ENCODE measurements around the gene OR10G6. TPM values are rescaled to one million over a fixed set of nuclear protein-coding genes. Genes with fewer than 3 reads are reported as not detected.

Gene OR10G6
- polyA plus RNA-seq, 1 of the 3 experiments (the other 2 are of a cell fraction), result not detected

DNA sequence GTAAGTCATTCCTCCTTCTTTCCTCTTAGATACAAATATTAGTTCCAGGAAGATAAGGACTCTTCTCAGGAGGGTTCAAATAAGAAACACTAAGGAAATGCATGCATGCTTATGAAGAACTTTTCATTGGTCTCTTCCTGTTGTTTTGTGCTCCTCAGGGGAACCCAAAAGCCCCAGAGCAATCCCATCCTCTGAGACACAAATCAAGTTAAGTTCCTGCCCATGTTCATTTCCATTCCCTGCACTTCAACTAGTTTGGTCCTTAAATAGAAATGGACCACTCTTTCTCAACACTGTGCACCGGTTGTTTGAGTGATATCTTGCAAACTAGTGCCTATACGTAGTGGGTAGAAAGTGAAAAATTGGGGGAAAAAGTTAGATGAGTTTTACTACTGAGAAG, 17.7 kb upstream of the OR10G6 start, which contains the start of gene OR10G4:
TSS of gene OR10G4 (plus strand) at position 301 of the 400 bp plus-strand sequence. CDS start 2,578 bp downstream, outside the sequence.
- CTCF ChIA-PET, result no interaction called here
- no peaks in the 10 kb centered on the region for H3K4me1 ChIP-seq (ENCODE audit: control insufficient read depth in 1 of 2, insufficient read depth in 2 of 2, low read depth in 1 of 2, low read length in 1 of 2)
- H3K4me3 ChIP-seq (ENCODE audit: low read depth in 2 of 2, low read length in 1 of 2), result no peak within 1 kb of the TSS
- no peaks in the 10 kb centered on the region for H3K79me2 ChIP-seq (ENCODE audit: insufficient read depth)
- H3K9me2 ChIP-seq, result no peaks in the 10 kb centered on the region
- H3K9me3 ChIP-seq, result no peaks in the 10 kb centered on the region
- H4K20me1 ChIP-seq (ENCODE audit: insufficient read depth), result no peaks in the 10 kb centered on the region
- POLR2A ChIA-PET, result no interaction called here
- H2AFZ ChIP-seq (ENCODE audit: low read depth), result no peak within 1 kb of the TSS
- WGBS (ENCODE audit: low lambda C conversion rate), result 0% methylated on average over 2 of the region's 2 CpGs
- no peaks in the 10 kb centered on the region for H3K27me3 ChIP-seq (ENCODE audit: insufficient read depth)
- no peak within 1 kb of the TSS for H3K9ac ChIP-seq
- DNase-seq, result no peak
- H3F3A ChIP-seq (replicated peaks; ENCODE audit: insufficient read depth), result no peaks in the 10 kb centered on the region
- H3K36me3 ChIP-seq (replicated peaks in 1 of 2; ENCODE audit: control insufficient read depth in 1 of 2, insufficient read depth in 2 of 2, low read length in 1 of 2), result no peaks in the 10 kb centered on the region
- no peak for TF ChIP-seq SMC3 (IDR thresholded peaks at IDR 0.05; ENCODE audit: low read depth, low read length)
- no peak within 1 kb of the TSS for H3K4me2 ChIP-seq
- no peak within 1 kb of the TSS for H3K27ac ChIP-seq (ENCODE audit: low read depth in 2 of 2, low read length in 1 of 2)

DNA sequence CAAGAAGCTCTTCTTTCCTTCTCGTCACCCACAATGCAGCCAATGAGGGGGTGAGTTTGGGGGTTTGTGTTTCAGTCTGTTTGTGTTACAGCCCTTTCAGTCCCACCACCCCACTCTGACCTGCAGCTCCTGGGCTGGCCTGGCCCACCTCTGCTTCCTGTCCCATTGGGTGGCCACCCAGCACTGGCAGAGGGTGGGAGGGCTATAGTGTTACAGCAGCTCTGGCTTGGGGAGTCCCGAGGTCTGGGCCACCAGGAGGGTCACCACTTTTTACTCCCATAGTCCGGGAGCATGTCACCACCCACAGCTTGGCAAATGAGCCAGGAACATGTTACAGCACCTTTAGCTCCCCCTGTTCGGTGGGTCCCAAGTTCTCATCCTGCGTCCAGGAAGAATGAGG, 15.7 kb downstream of the OR10G6 start:
- no peaks in the 10 kb centered on the region for H3K4me1 ChIP-seq (ENCODE audit: control insufficient read depth in 1 of 2, insufficient read depth in 2 of 2, low read depth in 1 of 2, low read length in 1 of 2)
- no peak for DNase-seq
- H3K4me3 ChIP-seq (ENCODE audit: low read depth in 2 of 2, low read length in 1 of 2), result no peak overlapping the region
- H3F3A ChIP-seq (replicated peaks; ENCODE audit: insufficient read depth), result peaks cover 4% of the 10 kb centered on the region
- no peaks in the 10 kb centered on the region; the same call in 1 of the 2 replicates for H3K9me3 ChIP-seq
- no peak overlapping the region for H3K9ac ChIP-seq
- H3K27me3 ChIP-seq (ENCODE audit: insufficient read depth), result no peaks in the 10 kb centered on the region; the same call in 1 of the 2 replicates
- H3K4me2 ChIP-seq, result no peak overlapping the region
- TF ChIP-seq GATA2 (CRISPR knock-in tag; IDR thresholded peaks at IDR 0.05) (no peak), JUND (IDR thresholded peaks at IDR 0.05) (no peak), EP300 (IDR thresholded peaks at IDR 0.05; ENCODE audit: borderline replicate concordance in 1 of 2, low read depth in 1 of 2, low read length in 1 of 2) (no peak), MEF2A (IDR thresholded peaks at IDR 0.05; ENCODE audit: borderline replicate concordance, low read depth) (no peak), YY1 (IDR thresholded peaks at IDR 0.05; ENCODE audit: low read depth) (no peak), SMC3 (IDR thresholded peaks at IDR 0.05; ENCODE audit: low read depth, low read length) (no peak), CTCF (IDR thresholded peaks at IDR 0.05) (no peak), TEAD4 (IDR thresholded peaks at IDR 0.05; ENCODE audit: borderline replicate concordance, insufficient read depth) (no peak), CHD2 (IDR thresholded peaks at IDR 0.05; ENCODE audit: low read length, partially characterized antibody) (no peak), ELF1 (IDR thresholded peaks at IDR 0.05) (no peak), FOXJ3 (CRISPR knock-in tag; IDR thresholded peaks at IDR 0.05) (no peak), IRF3 (IDR thresholded peaks at IDR 0.05; ENCODE audit: low read depth, low read length) (no peak), EZH2phosphoT487 (IDR thresholded peaks at IDR 0.05; ENCODE audit: borderline replicate concordance, low read depth) (no peak), RXRA (IDR thresholded peaks at IDR 0.05; ENCODE audit: borderline replicate concordance, low read depth) (no peak)
- TF ChIP-seq, protein P1, sequence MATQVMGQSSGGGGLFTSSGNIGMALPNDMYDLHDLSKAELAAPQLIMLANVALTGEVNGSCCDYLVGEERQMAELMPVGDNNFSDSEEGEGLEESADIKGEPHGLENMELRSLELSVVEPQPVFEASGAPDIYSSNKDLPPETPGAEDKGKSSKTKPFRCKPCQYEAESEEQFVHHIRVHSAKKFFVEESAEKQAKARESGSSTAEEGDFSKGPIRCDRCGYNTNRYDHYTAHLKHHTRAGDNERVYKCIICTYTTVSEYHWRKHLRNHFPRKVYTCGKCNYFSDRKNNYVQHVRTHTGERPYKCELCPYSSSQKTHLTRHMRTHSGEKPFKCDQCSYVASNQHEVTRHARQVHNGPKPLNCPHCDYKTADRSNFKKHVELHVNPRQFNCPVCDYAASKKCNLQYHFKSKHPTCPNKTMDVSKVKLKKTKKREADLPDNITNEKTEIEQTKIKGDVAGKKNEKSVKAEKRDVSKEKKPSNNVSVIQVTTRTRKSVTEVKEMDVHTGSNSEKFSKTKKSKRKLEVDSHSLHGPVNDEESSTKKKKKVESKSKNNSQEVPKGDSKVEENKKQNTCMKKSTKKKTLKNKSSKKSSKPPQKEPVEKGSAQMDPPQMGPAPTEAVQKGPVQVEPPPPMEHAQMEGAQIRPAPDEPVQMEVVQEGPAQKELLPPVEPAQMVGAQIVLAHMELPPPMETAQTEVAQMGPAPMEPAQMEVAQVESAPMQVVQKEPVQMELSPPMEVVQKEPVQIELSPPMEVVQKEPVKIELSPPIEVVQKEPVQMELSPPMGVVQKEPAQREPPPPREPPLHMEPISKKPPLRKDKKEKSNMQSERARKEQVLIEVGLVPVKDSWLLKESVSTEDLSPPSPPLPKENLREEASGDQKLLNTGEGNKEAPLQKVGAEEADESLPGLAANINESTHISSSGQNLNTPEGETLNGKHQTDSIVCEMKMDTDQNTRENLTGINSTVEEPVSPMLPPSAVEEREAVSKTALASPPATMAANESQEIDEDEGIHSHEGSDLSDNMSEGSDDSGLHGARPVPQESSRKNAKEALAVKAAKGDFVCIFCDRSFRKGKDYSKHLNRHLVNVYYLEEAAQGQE (IDR thresholded peaks at IDR 0.05; ENCODE audit: low read depth, low read length), result no peak
- TF ChIP-seq, protein P2, sequence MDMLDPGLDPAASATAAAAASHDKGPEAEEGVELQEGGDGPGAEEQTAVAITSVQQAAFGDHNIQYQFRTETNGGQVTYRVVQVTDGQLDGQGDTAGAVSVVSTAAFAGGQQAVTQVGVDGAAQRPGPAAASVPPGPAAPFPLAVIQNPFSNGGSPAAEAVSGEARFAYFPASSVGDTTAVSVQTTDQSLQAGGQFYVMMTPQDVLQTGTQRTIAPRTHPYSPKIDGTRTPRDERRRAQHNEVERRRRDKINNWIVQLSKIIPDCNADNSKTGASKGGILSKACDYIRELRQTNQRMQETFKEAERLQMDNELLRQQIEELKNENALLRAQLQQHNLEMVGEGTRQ (IDR thresholded peaks at IDR 0.05; ENCODE audit: borderline replicate concordance, low read depth, low read length), result no peak
- H2AFZ ChIP-seq (ENCODE audit: low read depth), result no peak overlapping the region
- H3K9me2 ChIP-seq, result no peaks in the 10 kb centered on the region
- POLR2A ChIA-PET, result no interaction called here
- H4K20me1 ChIP-seq (ENCODE audit: insufficient read depth), result no peaks in the 10 kb centered on the region
- H3K36me3 ChIP-seq (replicated peaks in 1 of 2; ENCODE audit: control insufficient read depth in 1 of 2, insufficient read depth in 2 of 2, low read length in 1 of 2), result no peaks in the 10 kb centered on the region
- WGBS (ENCODE audit: low lambda C conversion rate), result 0% methylated on average over 2 of the region's 5 CpGs
- CTCF ChIA-PET, result no interaction called here
- H3K27ac ChIP-seq (ENCODE audit: low read depth in 2 of 2, low read length in 1 of 2), result no peak overlapping the region
- H3K79me2 ChIP-seq (ENCODE audit: insufficient read depth), result no peaks in the 10 kb centered on the region
